ENCODE data around the gene LPP. TPM values are rescaled to one million over a fixed set of nuclear protein-coding genes. Genes with fewer than 3 reads are reported as not detected.

The LPP gene
- total RNA-seq, 1 donor from 2014 or later = 28.2 TPM

DNA sequence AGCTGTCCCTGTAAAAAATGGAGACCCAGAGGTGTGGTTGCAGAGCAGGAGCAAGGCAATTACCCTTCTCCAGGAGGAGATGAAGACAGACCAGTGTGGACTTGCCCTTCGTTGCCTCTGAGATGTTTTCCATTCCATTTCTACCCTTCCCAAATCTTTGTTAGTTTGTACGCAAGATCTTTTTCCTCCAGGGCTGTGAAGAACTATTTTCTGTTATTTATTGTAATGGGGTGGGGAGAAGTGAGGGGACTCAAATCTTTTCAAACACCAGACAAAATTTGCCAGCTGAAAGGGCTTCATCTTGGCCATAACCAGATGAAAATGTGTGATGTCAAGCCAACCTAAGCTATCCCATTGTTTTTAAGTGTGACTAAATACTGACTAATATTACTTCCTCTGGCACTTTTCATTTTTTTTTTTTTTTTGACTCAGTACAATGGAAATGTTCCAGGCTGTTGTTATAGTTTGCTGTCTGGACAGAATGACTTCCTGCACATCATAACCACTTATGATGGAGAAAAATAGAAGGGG is 746.5 kb downstream of the LPP start:
- Histone ChIP-seq H3K36me3 (ENCODE audit: control insufficient read depth in 3 of 3, insufficient read depth in 3 of 3, low read length in 3 of 3) (no peaks in the 10 kb centered on the region), H3K9me3 (ENCODE audit: control insufficient read depth in 3 of 3, low read length in 3 of 3) (no peaks in the 10 kb centered on the region), H3K4me1 (ENCODE audit: control insufficient read depth in 3 of 3, insufficient read depth in 3 of 3, low read length in 3 of 3) (peaks cover 4 to 15% (median 12%) of the 10 kb centered on the region in 3 donors), H3K27me3 (ENCODE audit: control insufficient read depth in 3 of 3, insufficient read depth in 3 of 3, low read length in 3 of 3) (no peaks in the 10 kb centered on the region), H3K4me3 (ENCODE audit: low read length in 3 of 3) (no peak overlapping the region), H3K9ac (ENCODE audit: low read depth in 1 of 3, low read length in 3 of 3) (no peak overlapping the region), H3K27ac (ENCODE audit: low read depth, low read length) (peak overlapping the region; percentile 33)

GRCh38 chr3:188901126-188901525 is 747.2 kb downstream of the LPP start:
- Histone ChIP-seq H3K27ac (ENCODE audit: low read depth, low read length) (peak overlapping the region; percentile 15), H3K36me3 (ENCODE audit: control insufficient read depth in 3 of 3, insufficient read depth in 3 of 3, low read length in 3 of 3) (no peaks in the 10 kb centered on the region), H3K9ac (ENCODE audit: low read depth in 1 of 3, low read length in 3 of 3) (peak overlapping the region in 1 of 3 donors; percentile 1), H3K9me3 (ENCODE audit: control insufficient read depth in 3 of 3, low read length in 3 of 3) (no peaks in the 10 kb centered on the region), H3K27me3 (ENCODE audit: control insufficient read depth in 3 of 3, insufficient read depth in 3 of 3, low read length in 3 of 3) (no peaks in the 10 kb centered on the region), H3K4me3 (ENCODE audit: low read length in 3 of 3) (no peak overlapping the region), H3K4me1 (ENCODE audit: control insufficient read depth in 3 of 3, insufficient read depth in 3 of 3, low read length in 3 of 3) (peaks cover 4 to 18% (median 12%) of the 10 kb centered on the region in 3 donors)

DNA sequence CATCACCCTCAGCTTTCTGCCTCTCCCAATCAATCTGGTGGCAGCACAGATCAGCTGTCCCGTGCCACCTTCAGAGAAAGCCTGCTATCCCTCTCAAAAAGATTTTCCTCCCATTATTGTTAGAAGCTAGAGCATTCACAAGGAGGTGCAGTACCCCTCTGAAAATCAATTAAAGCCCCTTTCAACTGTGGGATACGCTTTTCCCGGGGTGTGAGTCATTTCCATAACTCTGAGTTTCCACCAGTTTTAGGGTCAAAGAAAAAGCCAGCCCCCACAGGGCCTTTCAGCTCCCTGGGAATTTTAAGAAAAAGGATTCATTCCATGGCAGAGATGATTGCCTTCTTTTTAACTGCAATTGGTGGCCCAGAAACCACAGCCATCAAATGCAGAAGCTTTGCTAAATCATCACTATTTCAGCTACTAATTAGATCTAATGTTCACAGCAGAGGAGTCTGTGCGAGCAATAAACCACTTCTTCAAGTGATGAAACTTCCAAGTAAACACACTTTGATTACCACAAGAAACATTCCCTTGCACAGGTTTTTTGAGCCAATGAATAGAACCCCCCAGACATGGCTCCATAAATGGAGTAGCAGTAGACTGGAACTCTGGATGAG is 747.8 kb downstream of the LPP start:
- Histone ChIP-seq H3K27me3 (ENCODE audit: control insufficient read depth in 3 of 3, insufficient read depth in 3 of 3, low read length in 3 of 3) (no peaks in the 10 kb centered on the region), H3K9me3 (ENCODE audit: control insufficient read depth in 3 of 3, low read length in 3 of 3) (no peaks in the 10 kb centered on the region), H3K4me3 (ENCODE audit: low read length in 3 of 3) (no peak overlapping the region), H3K27ac (ENCODE audit: low read depth, low read length) (peak overlapping the region; percentile 15), H3K36me3 (ENCODE audit: control insufficient read depth in 3 of 3, insufficient read depth in 3 of 3, low read length in 3 of 3) (no peaks in the 10 kb centered on the region), H3K4me1 (ENCODE audit: control insufficient read depth in 3 of 3, insufficient read depth in 3 of 3, low read length in 3 of 3) (peaks cover 4 to 21% (median 12%) of the 10 kb centered on the region in 3 donors), H3K9ac (ENCODE audit: low read depth in 1 of 3, low read length in 3 of 3) (no peak overlapping the region)

- Histone ChIP-seq H3K9me3 (ENCODE audit: control insufficient read depth in 3 of 3, low read length in 3 of 3) (no peaks in the 10 kb centered on the region), H3K4me3 (ENCODE audit: low read length in 3 of 3) (no peak overlapping the region), H3K9ac (ENCODE audit: low read depth in 1 of 3, low read length in 3 of 3) (no peak overlapping the region), H3K27me3 (ENCODE audit: control insufficient read depth in 3 of 3, insufficient read depth in 3 of 3, low read length in 3 of 3) (no peaks in the 10 kb centered on the region), H3K27ac (ENCODE audit: low read depth, low read length) (no peak overlapping the region), H3K4me1 (ENCODE audit: control insufficient read depth in 3 of 3, insufficient read depth in 3 of 3, low read length in 3 of 3) (peaks cover 4 to 21% (median 12%) of the 10 kb centered on the region in 3 donors), H3K36me3 (ENCODE audit: control insufficient read depth in 3 of 3, insufficient read depth in 3 of 3, low read length in 3 of 3) (no peaks in the 10 kb centered on the region)
These were observed 750.7 kb downstream of the LPP start for GRCh38 chr3:188904670-188905069.

DNA sequence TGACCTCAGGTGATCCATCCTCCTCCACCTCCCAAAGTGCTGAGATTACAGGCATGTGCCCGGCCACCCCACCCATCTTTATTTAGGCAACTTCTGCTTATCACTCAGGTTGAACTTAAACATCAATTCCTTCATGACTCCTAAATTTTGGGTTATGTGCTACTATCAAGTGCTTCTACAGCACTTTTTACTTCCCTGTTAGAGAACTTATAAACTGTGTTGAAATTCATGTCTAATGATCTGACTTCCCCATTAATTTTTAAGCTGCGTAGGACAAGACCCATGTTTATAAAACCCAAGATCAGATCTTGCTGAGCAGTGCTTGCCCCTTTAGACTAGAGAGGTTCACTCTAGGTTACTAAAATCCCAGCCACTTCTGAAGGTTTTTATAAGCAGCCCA is 751.6 kb downstream of the LPP start:
- peaks cover 4 to 15% (median 7%) of the 10 kb centered on the region in 3 donors for H3K4me1 ChIP-seq (ENCODE audit: control insufficient read depth in 3 of 3, insufficient read depth in 3 of 3, low read length in 3 of 3)
- no peak overlapping the region for H3K4me3 ChIP-seq (ENCODE audit: low read length in 3 of 3)
- peak overlapping the region; percentile 11 for H3K27ac ChIP-seq (ENCODE audit: low read depth, low read length)

GRCh38 chr3:188906236-188906635 is 752.3 kb downstream of the LPP start:
- Histone ChIP-seq H3K36me3 (ENCODE audit: control insufficient read depth in 3 of 3, insufficient read depth in 3 of 3, low read length in 3 of 3) (no peaks in the 10 kb centered on the region), H3K27ac (ENCODE audit: low read depth, low read length) (peak overlapping the region; percentile 11), H3K27me3 (ENCODE audit: control insufficient read depth in 3 of 3, insufficient read depth in 3 of 3, low read length in 3 of 3) (no peaks in the 10 kb centered on the region), H3K9me3 (ENCODE audit: control insufficient read depth in 3 of 3, low read length in 3 of 3) (no peaks in the 10 kb centered on the region), H3K9ac (ENCODE audit: low read depth in 1 of 3, low read length in 3 of 3) (no peak overlapping the region), H3K4me3 (ENCODE audit: low read length in 3 of 3) (no peak overlapping the region), H3K4me1 (ENCODE audit: control insufficient read depth in 3 of 3, insufficient read depth in 3 of 3, low read length in 3 of 3) (peaks cover under 1 to 11% (median 2%) of the 10 kb centered on the region in 3 donors)

More for the DNA sequence above, 751.6 kb downstream of the LPP start:
- Histone ChIP-seq H3K36me3 (ENCODE audit: control insufficient read depth in 3 of 3, insufficient read depth in 3 of 3, low read length in 3 of 3) (no peaks in the 10 kb centered on the region), H3K9ac (ENCODE audit: low read depth in 1 of 3, low read length in 3 of 3) (no peak overlapping the region), H3K27me3 (ENCODE audit: control insufficient read depth in 3 of 3, insufficient read depth in 3 of 3, low read length in 3 of 3) (no peaks in the 10 kb centered on the region), H3K9me3 (ENCODE audit: control insufficient read depth in 3 of 3, low read length in 3 of 3) (no peaks in the 10 kb centered on the region)

DNA sequence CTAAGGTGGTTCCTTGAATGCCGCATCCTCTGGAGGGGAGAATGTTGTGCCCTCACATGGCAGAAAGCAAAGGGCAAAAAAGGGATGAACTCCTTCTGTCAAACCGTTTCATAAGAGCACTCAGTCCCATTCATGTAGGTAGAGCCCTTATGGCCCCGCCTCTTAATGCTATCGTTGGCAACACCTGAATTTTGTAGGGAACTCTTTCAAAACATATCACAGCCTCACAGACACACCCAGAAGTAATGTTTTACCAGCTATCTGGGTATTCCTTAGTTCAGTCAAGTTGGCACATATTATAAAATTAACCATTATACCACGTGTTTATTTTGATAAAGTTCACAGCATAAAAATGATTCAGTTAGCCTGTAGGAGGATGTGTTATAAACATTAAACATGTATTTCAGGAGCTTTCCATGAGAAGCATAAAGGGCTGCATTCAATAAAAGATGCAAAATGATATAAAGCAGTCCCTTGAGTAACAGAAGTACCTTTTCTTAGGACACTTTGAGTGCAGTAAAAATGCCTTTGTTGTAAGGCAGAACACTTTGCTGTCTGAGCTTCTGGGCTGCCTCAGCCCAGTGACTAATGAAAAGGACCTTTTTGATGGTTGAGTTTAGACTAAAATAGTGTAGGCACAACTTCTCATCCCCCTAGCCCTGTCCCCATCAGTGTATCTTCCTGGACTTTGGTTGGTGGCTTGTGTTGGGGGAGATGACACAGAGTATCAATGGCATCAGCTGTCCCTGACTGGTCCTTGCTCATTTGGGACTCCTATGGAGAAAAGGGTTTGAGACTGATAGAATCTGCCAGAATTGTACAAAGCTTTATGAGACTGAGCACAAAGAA is 754.3 kb downstream of the LPP start:
- no peaks in the 10 kb centered on the region for H3K27me3 ChIP-seq (ENCODE audit: control insufficient read depth in 3 of 3, insufficient read depth in 3 of 3, low read length in 3 of 3)
- no peak overlapping the region for H3K4me3 ChIP-seq (ENCODE audit: low read length in 3 of 3)
- H3K4me1 ChIP-seq (ENCODE audit: control insufficient read depth in 3 of 3, insufficient read depth in 3 of 3, low read length in 3 of 3) = peaks cover 0 to 6% (median 0%) of the 10 kb centered on the region in 3 donors
- H3K9ac ChIP-seq (ENCODE audit: low read depth in 1 of 3, low read length in 3 of 3) = no peak overlapping the region
- H3K36me3 ChIP-seq (ENCODE audit: control insufficient read depth in 3 of 3, insufficient read depth in 3 of 3, low read length in 3 of 3) = no peaks in the 10 kb centered on the region
- H3K27ac ChIP-seq (ENCODE audit: low read depth, low read length) = no peak overlapping the region
- H3K9me3 ChIP-seq (ENCODE audit: control insufficient read depth in 3 of 3, low read length in 3 of 3) = no peaks in the 10 kb centered on the region

GRCh38 chr3:188911026-188911850 is 757.3 kb downstream of the LPP start:
- H3K36me3 ChIP-seq (ENCODE audit: control insufficient read depth in 3 of 3, insufficient read depth in 3 of 3, low read length in 3 of 3) = no peaks in the 10 kb centered on the region
- no peaks in the 10 kb centered on the region for H3K27me3 ChIP-seq (ENCODE audit: control insufficient read depth in 3 of 3, insufficient read depth in 3 of 3, low read length in 3 of 3)
- H3K9ac ChIP-seq (ENCODE audit: low read depth in 1 of 3, low read length in 3 of 3) = no peak overlapping the region
- no peaks in the 10 kb centered on the region for H3K9me3 ChIP-seq (ENCODE audit: control insufficient read depth in 3 of 3, low read length in 3 of 3)
- H3K27ac ChIP-seq (ENCODE audit: low read depth, low read length) = no peak overlapping the region
- no peak overlapping the region for H3K4me3 ChIP-seq (ENCODE audit: low read length in 3 of 3)
- H3K4me1 ChIP-seq (ENCODE audit: control insufficient read depth in 3 of 3, insufficient read depth in 3 of 3, low read length in 3 of 3) = peaks cover 0 to 2% (median 0%) of the 10 kb centered on the region in 3 donors

GRCh38 chr3:188913084-188913483 is 759.1 kb downstream of the LPP start:
- Histone ChIP-seq H3K27ac (ENCODE audit: low read depth, low read length) (no peak overlapping the region), H3K9me3 (ENCODE audit: control insufficient read depth in 3 of 3, low read length in 3 of 3) (no peaks in the 10 kb centered on the region), H3K9ac (ENCODE audit: low read depth in 1 of 3, low read length in 3 of 3) (no peak overlapping the region), H3K4me3 (ENCODE audit: low read length in 3 of 3) (no peak overlapping the region), H3K4me1 (ENCODE audit: control insufficient read depth in 3 of 3, insufficient read depth in 3 of 3, low read length in 3 of 3) (no peaks in the 10 kb centered on the region), H3K36me3 (ENCODE audit: control insufficient read depth in 3 of 3, insufficient read depth in 3 of 3, low read length in 3 of 3) (no peaks in the 10 kb centered on the region), H3K27me3 (ENCODE audit: control insufficient read depth in 3 of 3, insufficient read depth in 3 of 3, low read length in 3 of 3) (no peaks in the 10 kb centered on the region)
